H9 (cell line): ENCODE results near the gene PTGDR2. TPM values are rescaled to one million over a fixed set of nuclear protein-coding genes. Genes with fewer than 3 reads are reported as not detected.

ENCODE experiments used
- DNase-seq: peaks from one replicate; pipeline ENCODE4 v3.0.0-alpha.2; 2017
- H2AFZ ChIP-seq: one replicate; pipeline ENCODE4 v1.6.1; 2013; ENCODE audit warnings: mild to moderate bottlenecking, low read length, control low read depth, moderate library complexity
- H2AK5ac ChIP-seq: 2 replicates; pipeline ENCODE4 v1.6.1; 2013; ENCODE audit warnings: low read length, control low read depth, mixed read lengths; ENCODE audit not compliant: insufficient read length
- H2BK120ac ChIP-seq: one replicate; pipeline ENCODE4 v1.6.1; 2013; ENCODE audit warnings: low read depth, mild to moderate bottlenecking, low read length, control low read depth, inconsistent platforms; ENCODE audit not compliant: poor library complexity, severe bottlenecking
- H2BK12ac ChIP-seq: 2 replicates; pipeline ENCODE4 v1.6.1; 2013; ENCODE audit warnings: low read length, control low read depth, mixed read lengths, low read depth; ENCODE audit not compliant: insufficient read length
- H2BK15ac ChIP-seq: 2 replicates; pipeline ENCODE4 v1.6.1; 2013; ENCODE audit warnings: low read depth, low read length, control low read depth
- H2BK20ac ChIP-seq: one replicate; pipeline ENCODE4 v1.6.1; 2013; ENCODE audit warnings: low read depth, mild to moderate bottlenecking, low read length, control low read depth, inconsistent platforms; ENCODE audit not compliant: poor library complexity, severe bottlenecking
- H2BK5ac ChIP-seq: 2 replicates; pipeline ENCODE4 v1.6.1; 2013; ENCODE audit warnings: low read length, control low read depth, mixed read lengths; ENCODE audit not compliant: insufficient read length
- H3K14ac ChIP-seq: 2 replicates; pipeline ENCODE4 v1.6.1; 2013; ENCODE audit warnings: low read length, control low read depth; ENCODE audit not compliant: insufficient read depth
- H3K18ac ChIP-seq: 2 replicates; pipeline ENCODE4 v1.6.1; 2013; ENCODE audit warnings: low read depth, mild to moderate bottlenecking, mixed read lengths, low read length, control low read depth; ENCODE audit not compliant: insufficient read length
- H3K23ac ChIP-seq: 2 replicates; pipeline ENCODE4 v1.6.1; 2013; ENCODE audit warnings: low read length, control low read depth, mixed read lengths, low read depth; ENCODE audit not compliant: insufficient read length
- H3K23me2 ChIP-seq: 2 replicates; pipeline ENCODE4 v1.6.1; 2013; ENCODE audit warnings: low read depth, mild to moderate bottlenecking, mixed read lengths, low read length, control low read depth; ENCODE audit not compliant: insufficient read length, poor library complexity, severe bottlenecking
- H3K27ac ChIP-seq: 2 replicates; pipeline ENCODE4 v1.5.1; 2013; ENCODE audit warnings: low read length, control low read depth, mixed read lengths, low read depth; ENCODE audit not compliant: insufficient read length
- H3K27me3 ChIP-seq: 2 replicates; pipeline ENCODE4 v1.6.1; 2013; ENCODE audit warnings: low read length, control low read depth, inconsistent platforms; ENCODE audit not compliant: insufficient read depth
- H3K4ac ChIP-seq: 2 replicates; pipeline ENCODE4 v1.6.1; 2013; ENCODE audit warnings: low read depth, mild to moderate bottlenecking, control low read depth, inconsistent platforms, low read length, moderate library complexity
- H3K4me1 ChIP-seq: 2 replicates; pipeline ENCODE4 v1.6.1; 2013; ENCODE audit warnings: low read length, control low read depth, inconsistent platforms; ENCODE audit not compliant: insufficient read depth
- H3K4me2 ChIP-seq: 2 replicates; pipeline ENCODE4 v1.6.1; 2013; ENCODE audit warnings: low read length, control low read depth, mixed read lengths; ENCODE audit not compliant: insufficient read length, insufficient read depth
- H3K56ac ChIP-seq: 2 replicates; pipeline ENCODE4 v1.6.1; 2013; ENCODE audit warnings: low read depth, mild to moderate bottlenecking, mixed read lengths, low read length, control low read depth; ENCODE audit not compliant: insufficient read length
- H3K79me1 ChIP-seq: 2 replicates; pipeline ENCODE4 v1.6.1; 2013; ENCODE audit warnings: low read depth, mild to moderate bottlenecking, moderate library complexity, low read length, control low read depth, inconsistent platforms; ENCODE audit not compliant: insufficient read depth, poor library complexity, severe bottlenecking
- H3K79me2 ChIP-seq: 2 replicates; pipeline ENCODE4 v1.6.1; 2013; ENCODE audit warnings: low read length, control low read depth, inconsistent platforms; ENCODE audit not compliant: insufficient read depth
- H3K9ac ChIP-seq: 2 replicates; pipeline ENCODE4 v1.6.1; 2013; ENCODE audit warnings: low read length, control low read depth, mixed read lengths; ENCODE audit not compliant: insufficient read length; ENCODE audit errors: extremely low read depth
- H3K9me3 ChIP-seq: one replicate; pipeline ENCODE4 v1.6.1; 2013; ENCODE audit warnings: low read depth, low read length, inconsistent platforms; ENCODE audit not compliant: control insufficient read depth
- H3T11ph ChIP-seq: one replicate; pipeline ENCODE4 v1.6.1; 2013; ENCODE audit warnings: mild to moderate bottlenecking, low read length, control low read depth, inconsistent platforms
- H4K20me1 ChIP-seq: one replicate; pipeline ENCODE4 v1.6.1; 2013; ENCODE audit not compliant: control insufficient read depth, insufficient read length, insufficient read depth
- H4K5ac ChIP-seq: 2 replicates; pipeline ENCODE4 v1.6.1; 2013; ENCODE audit warnings: low read depth, mild to moderate bottlenecking, mixed read lengths, low read length, control low read depth; ENCODE audit not compliant: insufficient read length
- H4K8ac ChIP-seq: replicated peaks from 2 replicates; pipeline ENCODE4 v1.6.1; 2013; ENCODE audit warnings: low read length, control low read depth, mixed read lengths, low read depth; ENCODE audit not compliant: insufficient read length
- H4K91ac ChIP-seq: 2 replicates; pipeline ENCODE4 v1.6.1; 2013; ENCODE audit warnings: low read depth, mild to moderate bottlenecking, moderate library complexity, mixed read lengths, low read length, control low read depth; ENCODE audit not compliant: insufficient read length
- H3K27ac Mint-ChIP-seq, 3 experiments: 2 replicates in 2 of 3; 3 replicates in 1 of 3; pipeline ENCODE4 v1.8.0; 2020 to 2021; ENCODE audit warnings: mixed read lengths in 3 of 3, mild to moderate bottlenecking in 1 of 3, moderate library complexity in 1 of 3
- H3K27me3 Mint-ChIP-seq: 2 replicates; pipeline ENCODE4 v1.8.0; 2021; ENCODE audit warnings: low read depth, mild to moderate bottlenecking, moderate library complexity, mixed read lengths
- H3K36me3 Mint-ChIP-seq, 3 experiments: 2 replicates in 2 of 3; 3 replicates in 1 of 3; pipeline ENCODE4 v1.8.0; 2020 to 2021; ENCODE audit warnings: low read depth in 3 of 3, mixed read lengths in 3 of 3; ENCODE audit not compliant: insufficient read depth in 1 of 3
- H3K4me1 Mint-ChIP-seq, 2 experiments: 2 replicates each; pipeline ENCODE4 v1.8.0; 2020; ENCODE audit warnings: mixed read lengths in 2 of 2
- H3K4me3 Mint-ChIP-seq, 2 experiments: 2 replicates in 1 of 2; 3 replicates in 1 of 2; pipeline ENCODE4 v1.8.0; 2020 to 2021; ENCODE audit warnings: mild to moderate bottlenecking in 2 of 2, mixed read lengths in 2 of 2, moderate library complexity in 1 of 2
- H3K9me3 Mint-ChIP-seq, 2 experiments: 2 replicates in 1 of 2; 3 replicates in 1 of 2; pipeline ENCODE4 v1.8.0; 2020; ENCODE audit warnings: mild to moderate bottlenecking in 2 of 2, mixed read lengths in 2 of 2, moderate library complexity in 1 of 2
- WGBS: extraction: QIAGEN DNeasy Blood & Tissue Kit; methylation state at CpG from one replicate; pipeline ENCODE4 v1.1.7; 2013; ENCODE audit warnings: missing lambda C conversion rate, low lambda C conversion rate, mixed read lengths; ENCODE audit not compliant: insufficient read length; ENCODE audit errors: extremely low coverage; 5-methylcytosine and 5-hydroxymethylcytosine counted together
- total RNA-seq: library from RNA; stranded (reverse); gene quantifications from 2 replicates; pipeline ENCODE4 v1.2.1, GENCODE V29; 2021
- TF ChIP-seq, protein P1 (sequence below): fragments of 200-600 bp; sonication (generic); conservative IDR thresholded peaks from 3 replicates; pipeline ENCODE4 v1.8.0; 2021; ENCODE audit warnings: antibody characterized with exemption, mild to moderate bottlenecking

The PTGDR2 gene
- total RNA-seq, 1 experiment from 2014 or later, result not detected

DNA sequence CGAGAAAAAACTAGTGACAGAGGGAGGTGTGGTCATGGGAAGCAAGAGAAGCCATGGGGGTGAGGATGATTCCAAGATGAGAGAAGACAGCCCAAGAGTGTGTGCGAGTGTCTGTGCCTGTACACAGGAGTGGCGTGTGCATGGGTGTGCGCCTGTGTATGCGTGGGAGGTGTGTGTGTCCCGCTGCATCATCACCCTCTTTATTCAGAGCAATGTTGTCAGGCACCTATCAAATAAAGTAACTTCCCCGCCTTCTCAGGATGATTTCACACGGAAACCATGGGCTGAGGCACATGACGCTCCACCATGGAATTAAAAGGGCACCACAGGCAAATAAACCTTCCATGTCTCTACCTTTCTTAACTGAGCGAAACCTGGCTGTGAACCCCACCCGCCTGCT lies 46.1 kb downstream of the PTGDR2 start:
- H3K4me3 Mint-ChIP-seq, result no peak overlapping the region
- no peak overlapping the region for H3K4me2 ChIP-seq
- H3K36me3 Mint-ChIP-seq, result peaks cover 0 to 7% (median 0%) of the 10 kb centered on the region in 3 experiments; a peak in 2 of 7 replicates
- no peak overlapping the region for H2AFZ ChIP-seq
- no peak overlapping the region for H4K5ac ChIP-seq
- H2BK12ac ChIP-seq, result no peak overlapping the region
- peaks cover 21% of the 10 kb centered on the region for H3K27me3 Mint-ChIP-seq
- H3K79me2 ChIP-seq, result no peaks in the 10 kb centered on the region
- H3K27me3 ChIP-seq, result no peaks in the 10 kb centered on the region
- H3K14ac ChIP-seq, result no peak overlapping the region; the same call in 1 of the 2 replicates
- no peak for DNase-seq
- no peaks in the 10 kb centered on the region for H3K4me1 ChIP-seq
- no peak overlapping the region for H3K18ac ChIP-seq
- no peak overlapping the region for H2BK5ac ChIP-seq
- no peak overlapping the region for H3K4ac ChIP-seq
- no peak overlapping the region for H2BK20ac ChIP-seq
- peaks cover 0 to 3% of the 10 kb centered on the region in 2 experiments; a peak in 2 of 4 replicates for H3K4me1 Mint-ChIP-seq
- H2AK5ac ChIP-seq, result no peak overlapping the region
- H4K91ac ChIP-seq, result no peak overlapping the region
- no peak overlapping the region for H2BK120ac ChIP-seq
- H3K9me3 Mint-ChIP-seq, result peaks cover 6 to 8% of the 10 kb centered on the region in 2 experiments; a peak in 4 of 5 replicates
- no peaks in the 10 kb centered on the region for H3K9me3 ChIP-seq
- no CpG with 5 or more reads among the region's 11 CpGs for WGBS
- H4K20me1 ChIP-seq, result no peaks in the 10 kb centered on the region
- H3K27ac ChIP-seq, result no peak overlapping the region
- no peak overlapping the region for H3K9ac ChIP-seq
- no peak overlapping the region; a peak in 1 of 7 replicates for H3K27ac Mint-ChIP-seq
- H3K79me1 ChIP-seq, result no peaks in the 10 kb centered on the region
- no peak overlapping the region for H4K8ac ChIP-seq
- H2BK15ac ChIP-seq, result no peak overlapping the region
- no peak overlapping the region for H3K23ac ChIP-seq
- no peak overlapping the region for H3K56ac ChIP-seq
- no peaks in the 10 kb centered on the region for H3K23me2 ChIP-seq
- no peak overlapping the region for H3T11ph ChIP-seq
- TF ChIP-seq, protein P1, sequence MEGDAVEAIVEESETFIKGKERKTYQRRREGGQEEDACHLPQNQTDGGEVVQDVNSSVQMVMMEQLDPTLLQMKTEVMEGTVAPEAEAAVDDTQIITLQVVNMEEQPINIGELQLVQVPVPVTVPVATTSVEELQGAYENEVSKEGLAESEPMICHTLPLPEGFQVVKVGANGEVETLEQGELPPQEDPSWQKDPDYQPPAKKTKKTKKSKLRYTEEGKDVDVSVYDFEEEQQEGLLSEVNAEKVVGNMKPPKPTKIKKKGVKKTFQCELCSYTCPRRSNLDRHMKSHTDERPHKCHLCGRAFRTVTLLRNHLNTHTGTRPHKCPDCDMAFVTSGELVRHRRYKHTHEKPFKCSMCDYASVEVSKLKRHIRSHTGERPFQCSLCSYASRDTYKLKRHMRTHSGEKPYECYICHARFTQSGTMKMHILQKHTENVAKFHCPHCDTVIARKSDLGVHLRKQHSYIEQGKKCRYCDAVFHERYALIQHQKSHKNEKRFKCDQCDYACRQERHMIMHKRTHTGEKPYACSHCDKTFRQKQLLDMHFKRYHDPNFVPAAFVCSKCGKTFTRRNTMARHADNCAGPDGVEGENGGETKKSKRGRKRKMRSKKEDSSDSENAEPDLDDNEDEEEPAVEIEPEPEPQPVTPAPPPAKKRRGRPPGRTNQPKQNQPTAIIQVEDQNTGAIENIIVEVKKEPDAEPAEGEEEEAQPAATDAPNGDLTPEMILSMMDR, result no peak
